Kidney epithelial cell (primary cell): ENCODE measurements around the gene NLGN2. TPM values are rescaled to one million over a fixed set of nuclear protein-coding genes. Genes with fewer than 3 reads are reported as not detected.
A peak's percentile ranks its signal among the peaks of the same experiment; 100 is the strongest.

Experiments used
- DNase-seq: peaks from one replicate; pipeline ENCODE4 v3.0.0-alpha.2; 2010; ENCODE audit warnings: low read depth
- H3K27me3 ChIP-seq: 2 replicates; pipeline ENCODE4 v1.6.0; 2011; ENCODE audit warnings: low read length; ENCODE audit not compliant: control insufficient read depth, insufficient read depth
- H3K36me3 ChIP-seq: 2 replicates; pipeline ENCODE4 v1.5.1; 2011; ENCODE audit warnings: low read length; ENCODE audit not compliant: control insufficient read depth, insufficient read depth
- H3K4me3 ChIP-seq: 2 replicates; pipeline ENCODE4 v1.5.1; 2011; ENCODE audit warnings: low read depth, mild to moderate bottlenecking, control low read depth, low read length
- CTCF ChIP-seq: IDR thresholded peaks from 2 replicates; pipeline ENCODE4 v1.5.1; 2011; ENCODE audit warnings: mild to moderate bottlenecking, moderate library complexity, low read length, control low read depth, inconsistent platforms; ENCODE audit not compliant: insufficient read depth, poor library complexity, severe bottlenecking
- total RNA-seq: library from RNA; depleted of rRNA; stranded (reverse); fragments of >200 nt; gene quantifications from 2 replicates; pipeline ENCODE4 v1.2.3, GENCODE V29; 2015

NLGN2 gene
- total RNA-seq, 1 donor from 2014 or later, result 8.4 TPM

DNA sequence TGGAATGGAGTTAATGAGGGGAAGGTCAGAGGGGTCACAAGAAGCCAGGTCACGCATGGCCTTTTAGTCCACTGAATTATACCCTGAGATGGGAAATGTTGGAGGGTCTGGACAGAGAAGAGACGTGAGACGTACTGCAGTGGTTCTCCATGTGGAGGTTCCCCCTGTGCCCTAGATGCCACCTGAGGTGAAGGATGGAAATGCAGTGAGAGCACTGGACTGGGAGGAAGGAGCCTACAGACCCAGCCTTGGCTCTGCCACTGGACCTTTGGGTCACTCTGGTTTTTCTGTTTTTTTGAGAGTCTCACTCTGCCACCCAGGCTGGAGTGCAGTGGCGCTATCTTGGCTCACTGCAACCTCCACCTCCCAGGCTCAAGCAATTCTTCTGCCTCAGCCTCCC is 11.5 kb upstream of the NLGN2 start:
- no peaks in the 10 kb centered on the region for H3K27me3 ChIP-seq
- TF ChIP-seq CTCF, result no peak
- no peak overlapping the region for H3K4me3 ChIP-seq
- peaks cover 1% of the 10 kb centered on the region for H3K36me3 ChIP-seq
- DNase-seq, result no peak

DNA sequence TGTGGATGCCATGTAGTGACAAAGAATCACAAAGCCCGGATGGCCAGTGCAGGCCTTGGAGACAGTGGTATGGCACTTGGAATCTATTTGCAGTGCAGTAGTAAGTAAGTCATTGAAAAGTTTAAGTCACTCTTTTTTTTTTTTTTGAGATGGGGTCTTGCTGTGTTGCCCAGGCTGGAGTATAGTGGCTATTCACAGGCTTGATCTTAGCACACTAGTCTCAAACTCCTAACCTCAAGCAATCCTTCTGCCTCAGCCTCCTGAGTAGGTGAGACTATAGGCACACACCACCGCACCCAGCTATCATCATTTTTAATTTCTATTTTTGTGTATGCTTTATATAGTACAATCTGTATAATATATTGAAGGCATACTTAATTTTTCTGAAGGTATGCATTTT is 9.0 kb upstream of the NLGN2 start:
- no peak overlapping the region for H3K4me3 ChIP-seq
- no peak for DNase-seq
- no peaks in the 10 kb centered on the region for H3K36me3 ChIP-seq
- TF ChIP-seq CTCF, result no peak
- H3K27me3 ChIP-seq, result no peaks in the 10 kb centered on the region

GRCh38 chr17:7403043-7403726 is 4.5 kb upstream of the NLGN2 start:
- Histone ChIP-seq H3K4me3 (peak overlapping the region; percentile 68), H3K36me3 (no peaks in the 10 kb centered on the region), H3K27me3 (no peaks in the 10 kb centered on the region)
- DNase-seq, result no peak
- no peak for TF ChIP-seq CTCF

- no peak for TF ChIP-seq CTCF
- DNase-seq, result no peak
- H3K4me3 ChIP-seq, result peak overlapping the region; percentile 68
- H3K27me3 ChIP-seq, result no peaks in the 10 kb centered on the region
- H3K36me3 ChIP-seq, result no peaks in the 10 kb centered on the region
Observed at GRCh38 chr17:7403727-7403976, 4.0 kb upstream of the NLGN2 start.

- Histone ChIP-seq H3K36me3 (no peaks in the 10 kb centered on the region), H3K4me3 (peak within 1 kb of the TSS; percentile 72), H3K27me3 (no peaks in the 10 kb centered on the region)
- TF ChIP-seq CTCF, result no peak
- DNase-seq, result peak; percentile 96
Observed at GRCh38 chr17:7403977-7404736, 3.5 kb upstream of the NLGN2 start, which contains the start of gene TMEM256. TMEM256 (minus strand) TSS chr17:7404097; CDS start chr17:7404084, 13 bp downstream.
